GM19099 (cell line): ENCODE results near the gene TRIO.

Source experiments
- POLR2A ChIP-seq: IDR thresholded peaks from 3 replicates; pipeline ENCODE4 v1.6.1; 2011; ENCODE audit warnings: low read depth; ENCODE audit not compliant: insufficient read length; ENCODE audit errors: extremely low read depth

The TRIO gene

GRCh38 chr5:14167211-14167845 is 24.2 kb downstream of the TRIO start:
- no peak for TF ChIP-seq POLR2A

GRCh38 chr5:14168144-14168792 is 25.1 kb downstream of the TRIO start:
- no peak for TF ChIP-seq POLR2A

- TF ChIP-seq POLR2A, result no peak
These were observed 25.7 kb downstream of the TRIO start for GRCh38 chr5:14168793-14169262.

GRCh38 chr5:14171046-14171445 is 27.9 kb downstream of the TRIO start:
- no peak for TF ChIP-seq POLR2A

- TF ChIP-seq POLR2A, result no peak
These were observed 28.5 kb downstream of the TRIO start for GRCh38 chr5:14171621-14172020.

GRCh38 chr5:14172149-14172795 is 29.1 kb downstream of the TRIO start:
- no peak for TF ChIP-seq POLR2A

- TF ChIP-seq POLR2A, result no peak
These were observed 30.5 kb downstream of the TRIO start for GRCh38 chr5:14173377-14174229.

GRCh38 chr5:14174230-14174636 is 31.1 kb downstream of the TRIO start:
- TF ChIP-seq POLR2A, result peak; percentile 39

GRCh38 chr5:14175381-14175780 is 32.2 kb downstream of the TRIO start:
- TF ChIP-seq POLR2A, result no peak

GRCh38 chr5:14176888-14177287 is 33.7 kb downstream of the TRIO start:
- TF ChIP-seq POLR2A, result no peak

GRCh38 chr5:14177634-14178033 is 34.5 kb downstream of the TRIO start:
- TF ChIP-seq POLR2A, result no peak

- TF ChIP-seq POLR2A, result no peak
These were observed 34.9 kb downstream of the TRIO start for GRCh38 chr5:14178091-14178490.

- TF ChIP-seq POLR2A, result no peak
These were observed 35.6 kb downstream of the TRIO start for GRCh38 chr5:14178671-14179211.

GRCh38 chr5:14179446-14179845 is 36.3 kb downstream of the TRIO start:
- no peak for TF ChIP-seq POLR2A

GRCh38 chr5:14180437-14180836 is 37.3 kb downstream of the TRIO start:
- TF ChIP-seq POLR2A, result no peak
